Measurements from ENCODE around the gene SETX.

SETX gene

DNA sequence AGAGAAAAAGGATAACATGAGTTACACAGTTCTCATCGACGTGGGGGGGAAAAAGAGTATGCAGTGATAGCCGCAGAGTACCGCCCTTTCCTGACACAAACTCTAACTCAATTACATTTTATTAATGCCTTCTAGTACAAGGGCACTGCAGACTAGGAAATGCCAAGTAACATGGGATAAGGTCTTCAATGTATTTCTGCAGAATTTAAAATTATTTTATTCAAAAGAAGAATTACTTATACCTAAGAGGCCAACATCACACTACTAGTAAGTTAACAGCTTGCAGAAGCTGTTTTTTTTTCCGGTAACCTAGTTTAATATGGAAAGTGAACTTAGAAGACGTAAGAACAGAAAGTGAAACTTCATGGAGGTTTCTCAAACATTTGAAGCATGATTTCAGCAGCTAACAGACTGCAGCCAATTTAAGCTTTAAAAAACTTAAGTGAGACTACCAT lies 3.9 kb downstream of the SETX start:
- no peak for DNase-seq

- DNase-seq = no peak
Measured at GRCh38 chr9:132348676-132349075, 6.1 kb downstream of the SETX start.

GRCh38 chr9:132346177-132346576 lies 8.6 kb downstream of the SETX start:
- DNase-seq = no peak

GRCh38 chr9:132341177-132341840 lies 13.5 kb downstream of the SETX start:
- DNase-seq = no peak

DNA sequence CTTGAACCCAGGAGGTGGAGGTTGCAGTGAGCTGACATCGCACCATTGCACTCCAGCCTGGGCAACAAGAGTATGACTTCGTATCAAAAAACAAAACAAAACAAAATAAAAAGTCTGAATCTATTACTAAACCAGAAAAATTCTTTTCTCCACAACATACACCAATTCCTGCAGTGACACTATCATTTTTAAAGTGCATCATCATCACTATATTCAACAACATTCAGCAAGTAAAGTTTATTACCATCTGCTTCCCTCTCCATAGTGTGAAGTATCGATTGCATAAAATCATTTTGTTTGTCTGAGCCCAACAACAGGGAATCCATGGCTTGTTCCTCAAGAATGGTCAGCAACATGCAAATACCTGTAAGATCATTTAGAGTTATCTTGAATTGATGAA lies 20.4 kb downstream of the SETX start:
- DNase-seq = no peak

- no peak for DNase-seq
Measured at GRCh38 chr9:132333556-132333955, 21.2 kb downstream of the SETX start.

DNA sequence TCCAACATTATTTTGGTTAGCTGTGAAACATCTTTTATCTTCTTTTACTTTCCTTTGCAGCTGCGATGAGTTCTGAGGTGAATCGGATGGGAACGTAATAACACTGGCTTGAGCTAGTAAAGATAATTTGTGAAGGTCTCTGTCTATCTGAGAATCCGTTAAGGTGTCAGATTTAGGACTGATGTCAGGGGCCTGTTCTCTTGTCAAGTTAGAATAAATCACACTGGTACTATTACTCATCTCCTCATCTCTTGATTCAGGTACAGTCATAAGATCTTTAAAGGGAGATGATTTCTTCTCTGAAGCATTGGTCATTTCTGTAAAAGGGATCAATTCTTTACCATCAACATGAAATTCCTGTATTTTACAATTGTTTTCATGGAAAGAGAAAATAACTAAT lies 26.2 kb downstream of the SETX start:
- DNase-seq = no peak

DNA sequence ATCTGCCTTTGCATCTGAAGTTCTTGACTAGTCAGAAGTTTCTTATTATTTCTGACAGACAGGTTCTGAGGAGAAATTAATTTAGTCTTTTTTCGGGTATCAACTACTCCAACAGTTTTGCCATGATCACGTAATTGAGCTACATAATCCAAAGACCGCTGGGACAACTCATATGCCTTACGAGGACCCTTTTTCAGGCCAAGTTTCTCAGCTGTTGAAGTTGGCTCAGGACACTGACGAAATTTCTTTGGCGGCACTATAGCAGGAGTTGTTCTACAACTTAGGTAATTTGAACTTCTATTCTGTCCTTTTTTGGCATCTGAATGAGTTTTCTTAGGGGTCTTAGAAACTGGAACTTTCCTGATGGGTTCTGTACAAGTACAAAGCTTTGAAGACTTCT lies 27.2 kb downstream of the SETX start:
- no peak for DNase-seq

DNA sequence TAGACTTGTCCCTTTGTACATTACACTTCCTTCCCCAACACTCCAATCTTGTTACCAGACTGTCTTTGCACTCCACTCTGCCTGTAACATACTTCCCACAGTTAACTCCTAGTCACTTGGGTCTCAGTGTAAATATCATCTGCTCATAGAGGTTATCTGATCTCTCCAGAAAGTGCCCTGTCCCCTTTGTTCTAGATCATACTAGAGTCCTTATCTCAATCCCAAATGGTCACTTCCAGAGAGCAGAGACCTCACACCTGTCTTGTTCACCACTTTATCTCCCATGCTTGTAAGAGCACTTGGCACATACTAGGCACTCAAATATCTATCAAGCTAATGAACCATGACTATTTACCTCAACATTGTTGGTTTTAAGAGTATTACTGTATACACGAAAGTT lies 30.4 kb downstream of the SETX start:
- no peak for DNase-seq

GRCh38 chr9:132319421-132320110 lies 35.2 kb downstream of the SETX start:
- DNase-seq = no peak

- no peak for DNase-seq
Measured at GRCh38 chr9:132312873-132313272, 41.9 kb downstream of the SETX start.

DNA sequence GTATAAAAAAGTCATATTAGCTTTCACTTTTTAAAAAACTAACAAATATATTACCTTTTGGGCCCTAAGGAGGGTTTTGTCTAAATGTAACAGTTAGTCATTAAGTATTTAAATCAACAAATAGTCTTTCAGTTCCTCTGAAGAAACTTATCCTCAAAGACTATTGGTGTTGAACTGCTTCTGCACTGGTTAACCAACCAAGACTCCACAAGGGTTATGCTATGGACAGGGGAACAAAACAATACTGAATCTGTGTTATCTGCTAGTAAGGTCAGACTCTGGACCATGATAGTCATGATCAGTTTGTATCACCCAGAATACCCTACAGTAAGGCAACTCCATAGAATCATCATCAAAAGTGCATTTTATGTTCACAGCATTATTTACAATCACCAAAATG lies 42.4 kb downstream of the SETX start:
- no peak for DNase-seq

DNA sequence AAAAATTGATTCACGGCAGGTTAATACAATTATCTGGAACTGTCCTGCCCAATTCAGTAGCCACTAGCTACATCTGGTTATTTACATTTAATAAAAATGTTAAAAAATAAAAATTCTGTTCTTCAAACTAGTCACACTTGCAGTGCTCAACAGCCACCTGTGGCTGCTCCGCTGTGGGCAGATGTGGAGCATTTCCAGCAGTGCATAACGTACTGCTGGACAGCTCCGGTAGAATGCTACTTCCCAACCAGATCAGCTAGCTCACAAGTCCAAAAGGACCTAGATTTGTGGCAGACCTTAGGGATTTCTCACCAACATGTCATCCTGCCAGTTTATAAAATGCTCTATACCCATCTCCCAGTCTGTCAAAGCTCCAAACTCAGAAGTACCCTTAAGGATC lies 42.8 kb downstream of the SETX start:
- DNase-seq = no peak

DNA sequence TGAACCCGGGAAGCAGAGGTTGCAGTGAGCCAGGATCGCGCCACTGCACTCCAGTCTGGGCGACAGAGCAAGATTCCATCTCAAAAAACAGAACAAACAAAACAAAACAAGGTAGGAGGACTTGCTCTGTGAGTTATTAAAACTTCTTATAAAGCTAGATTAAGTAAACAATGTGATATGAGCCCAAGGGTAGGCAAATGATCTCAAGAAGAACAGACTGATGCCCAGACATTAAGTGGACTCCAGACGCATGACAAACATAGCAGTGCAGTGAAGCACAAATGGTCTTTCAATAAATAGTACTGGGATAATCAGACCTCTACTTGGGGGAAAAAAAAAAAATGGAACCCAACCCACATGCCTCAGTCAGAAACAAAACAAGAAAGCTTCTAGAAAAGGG lies 45.7 kb downstream of the SETX start:
- DNase-seq = no peak

DNA sequence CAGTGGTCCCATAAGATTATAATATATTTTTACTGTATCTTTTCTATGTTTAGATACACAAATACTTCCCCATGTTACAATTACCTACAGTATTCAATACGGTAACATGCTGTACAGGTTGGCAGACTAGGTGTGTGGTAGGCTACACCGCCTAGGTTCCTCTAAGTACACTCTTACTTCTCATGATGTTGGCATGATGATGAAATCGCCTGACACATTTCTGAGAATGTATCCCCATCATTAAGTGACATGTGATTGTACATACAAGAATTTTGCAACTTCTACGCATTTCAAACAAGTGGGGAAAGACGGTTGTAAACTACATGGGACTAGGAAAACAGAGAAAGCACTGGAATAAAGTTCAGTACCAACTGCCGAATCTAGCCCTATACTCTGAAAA lies 53.3 kb downstream of the SETX start:
- no peak for DNase-seq

GRCh38 chr9:132299221-132299620 lies 55.6 kb downstream of the SETX start:
- no peak for DNase-seq

DNA sequence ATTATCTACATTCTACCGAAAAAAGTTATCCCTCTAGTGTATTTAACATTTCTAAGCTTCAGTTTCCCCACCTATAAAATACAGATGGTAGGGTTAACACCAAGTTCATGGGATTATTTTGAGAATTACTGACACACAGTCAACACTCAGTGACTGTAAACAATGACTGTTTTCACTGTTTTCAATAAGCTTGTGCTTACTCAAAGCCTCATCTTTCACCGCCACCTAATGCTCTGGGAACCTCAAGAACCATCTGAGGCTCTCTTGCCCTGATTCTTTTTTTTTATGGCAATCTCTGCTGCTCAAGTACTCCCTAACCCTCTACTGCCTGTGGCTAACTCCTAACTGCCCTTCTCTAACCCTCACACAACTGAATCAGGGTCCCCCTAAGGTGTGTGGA lies 59.6 kb downstream of the SETX start:
- no peak for DNase-seq

DNA sequence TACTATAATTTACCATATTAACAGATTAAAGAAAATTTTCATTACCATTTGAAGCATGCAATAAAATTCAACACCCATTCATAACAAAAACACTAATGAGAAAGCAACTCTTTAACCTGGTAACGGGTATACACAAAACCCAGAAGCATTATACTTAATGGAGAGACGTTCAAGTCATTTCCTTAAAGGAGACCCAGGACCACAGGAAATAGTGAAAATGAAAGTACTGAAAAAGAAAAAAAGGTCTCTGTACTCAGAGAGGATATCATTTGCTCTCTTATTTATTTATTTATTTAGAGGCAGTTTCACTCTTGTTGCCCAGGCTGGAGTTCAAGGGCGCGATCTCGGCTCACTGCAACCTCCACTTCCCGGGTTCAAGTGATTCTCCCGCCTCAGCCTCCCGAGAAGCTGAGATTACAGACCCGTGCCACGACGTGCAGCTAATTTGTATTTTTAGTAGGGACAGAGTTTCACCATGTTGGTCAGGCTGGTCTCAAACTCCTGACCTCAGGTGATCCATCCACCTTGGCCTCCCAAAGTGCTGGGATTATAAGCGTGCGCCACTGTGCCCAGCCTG lies 61.6 kb downstream of the SETX start:
- DNase-seq = no peak

GRCh38 chr9:132288966-132289365 lies 65.8 kb downstream of the SETX start:
- DNase-seq = no peak

- DNase-seq = no peak
Measured at GRCh38 chr9:132288361-132288760, 66.4 kb downstream of the SETX start.

- no peak for DNase-seq
Measured at GRCh38 chr9:132287256-132287760, 67.5 kb downstream of the SETX start.

GRCh38 chr9:132283863-132284262 lies 70.9 kb downstream of the SETX start:
- no peak for DNase-seq

- DNase-seq = no peak
Measured at GRCh38 chr9:132283165-132283564, 71.6 kb downstream of the SETX start.

- no peak for DNase-seq
Measured at GRCh38 chr9:132274861-132275260, 79.9 kb downstream of the SETX start.

All from NCI-H2081 treated with DMSO at 0.1 percent for 48 hours (cell line).